Neural cell (in vitro differentiated cells): Measurements from ENCODE around the gene CCDC47.

Experiments
- CTCF ChIP-seq: fragments of 450-650 bp; IDR thresholded peaks from 2 replicates; pipeline ENCODE4 v1.5.1; 2014; ENCODE audit warnings: antibody characterized with exemption, mild to moderate bottlenecking, moderate library complexity; ENCODE audit not compliant: poor library complexity, severe bottlenecking
- EZH2 ChIP-seq: fragments of 200-600, 300-800 bp; shearing (Covaris generic), sonication (generic); IDR thresholded peaks from 2 replicates; pipeline ENCODE4 v1.6.1; 2014; ENCODE audit warnings: antibody characterized with exemption, low read length, borderline replicate concordance, mild to moderate bottlenecking; ENCODE audit not compliant: insufficient read depth, poor library complexity, severe bottlenecking
- POLR2AphosphoS5 ChIP-seq: IDR thresholded peaks from 2 replicates; pipeline ENCODE4 v1.6.1; 2012
- TAF1 ChIP-seq: IDR thresholded peaks from 2 replicates; pipeline ENCODE4 v1.6.1; 2012; ENCODE audit warnings: low read depth
- TF ChIP-seq, protein P1 (sequence below): IDR thresholded peaks from 2 replicates; pipeline ENCODE4 v1.6.1; 2012; ENCODE audit warnings: borderline replicate concordance

- TF ChIP-seq CTCF = no peak
- no peak for TF ChIP-seq TAF1
- TF ChIP-seq EZH2 = no peak
- TF ChIP-seq POLR2AphosphoS5 = no peak
- TF ChIP-seq, protein P1, sequence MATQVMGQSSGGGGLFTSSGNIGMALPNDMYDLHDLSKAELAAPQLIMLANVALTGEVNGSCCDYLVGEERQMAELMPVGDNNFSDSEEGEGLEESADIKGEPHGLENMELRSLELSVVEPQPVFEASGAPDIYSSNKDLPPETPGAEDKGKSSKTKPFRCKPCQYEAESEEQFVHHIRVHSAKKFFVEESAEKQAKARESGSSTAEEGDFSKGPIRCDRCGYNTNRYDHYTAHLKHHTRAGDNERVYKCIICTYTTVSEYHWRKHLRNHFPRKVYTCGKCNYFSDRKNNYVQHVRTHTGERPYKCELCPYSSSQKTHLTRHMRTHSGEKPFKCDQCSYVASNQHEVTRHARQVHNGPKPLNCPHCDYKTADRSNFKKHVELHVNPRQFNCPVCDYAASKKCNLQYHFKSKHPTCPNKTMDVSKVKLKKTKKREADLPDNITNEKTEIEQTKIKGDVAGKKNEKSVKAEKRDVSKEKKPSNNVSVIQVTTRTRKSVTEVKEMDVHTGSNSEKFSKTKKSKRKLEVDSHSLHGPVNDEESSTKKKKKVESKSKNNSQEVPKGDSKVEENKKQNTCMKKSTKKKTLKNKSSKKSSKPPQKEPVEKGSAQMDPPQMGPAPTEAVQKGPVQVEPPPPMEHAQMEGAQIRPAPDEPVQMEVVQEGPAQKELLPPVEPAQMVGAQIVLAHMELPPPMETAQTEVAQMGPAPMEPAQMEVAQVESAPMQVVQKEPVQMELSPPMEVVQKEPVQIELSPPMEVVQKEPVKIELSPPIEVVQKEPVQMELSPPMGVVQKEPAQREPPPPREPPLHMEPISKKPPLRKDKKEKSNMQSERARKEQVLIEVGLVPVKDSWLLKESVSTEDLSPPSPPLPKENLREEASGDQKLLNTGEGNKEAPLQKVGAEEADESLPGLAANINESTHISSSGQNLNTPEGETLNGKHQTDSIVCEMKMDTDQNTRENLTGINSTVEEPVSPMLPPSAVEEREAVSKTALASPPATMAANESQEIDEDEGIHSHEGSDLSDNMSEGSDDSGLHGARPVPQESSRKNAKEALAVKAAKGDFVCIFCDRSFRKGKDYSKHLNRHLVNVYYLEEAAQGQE = no peak
Measured at GRCh38 chr17:63820963-63821561, 47.7 kb upstream of the CCDC47 start.
